Cerebellar cortex (tissue), 1 donor: Measurements from ENCODE around the gene ARHGDIB.

Experiments
- DNase-seq: peaks from one replicate; pipeline ENCODE4 v3.0.0-alpha.2; 2015; ENCODE audit warnings: low spot score

The ARHGDIB gene

GRCh38 chr12:14930299-14930698, 31.1 kb downstream of the ARHGDIB start:
- no peak for DNase-seq

GRCh38 chr12:14928931-14929330, 32.5 kb downstream of the ARHGDIB start:
- no peak for DNase-seq

GRCh38 chr12:14927267-14927666, 34.1 kb downstream of the ARHGDIB start:
- DNase-seq, result no peak

- no peak for DNase-seq
Measured at GRCh38 chr12:14924541-14924940, 36.9 kb downstream of the ARHGDIB start.

- DNase-seq, result no peak
Measured at GRCh38 chr12:14923944-14924343, 37.5 kb downstream of the ARHGDIB start.

GRCh38 chr12:14921218-14921617, 40.2 kb downstream of the ARHGDIB start:
- DNase-seq, result no peak

- no peak for DNase-seq
Measured at GRCh38 chr12:14920475-14921126, 40.8 kb downstream of the ARHGDIB start.

GRCh38 chr12:14919455-14919854, 41.9 kb downstream of the ARHGDIB start:
- no peak for DNase-seq

GRCh38 chr12:14915736-14916135, 45.7 kb downstream of the ARHGDIB start:
- DNase-seq, result no peak

GRCh38 chr12:14913381-14913781, 48.0 kb downstream of the ARHGDIB start:
- DNase-seq, result no peak

- DNase-seq, result no peak
Measured at GRCh38 chr12:14911131-14911530, 50.3 kb downstream of the ARHGDIB start.

GRCh38 chr12:14910090-14910915, 51.1 kb downstream of the ARHGDIB start:
- DNase-seq, result no peak

- no peak for DNase-seq
Measured at GRCh38 chr12:14907953-14908352, 53.4 kb downstream of the ARHGDIB start.

GRCh38 chr12:14906114-14906513, 55.3 kb downstream of the ARHGDIB start:
- DNase-seq, result no peak

GRCh38 chr12:14905269-14906004, 56.0 kb downstream of the ARHGDIB start:
- DNase-seq, result peak; percentile 23

- no peak for DNase-seq
Measured at GRCh38 chr12:14904854-14905253, 56.5 kb downstream of the ARHGDIB start.

GRCh38 chr12:14903386-14904098, 57.9 kb downstream of the ARHGDIB start:
- no peak for DNase-seq

- no peak for DNase-seq
Measured at GRCh38 chr12:14902465-14902864, 58.9 kb downstream of the ARHGDIB start.

- DNase-seq, result no peak
Measured at GRCh38 chr12:14901228-14901562, 60.2 kb downstream of the ARHGDIB start.

- no peak for DNase-seq
Measured at GRCh38 chr12:14900521-14901227, 60.7 kb downstream of the ARHGDIB start.

GRCh38 chr12:14896521-14897169, 64.8 kb downstream of the ARHGDIB start:
- peak; percentile 82 for DNase-seq
